ENCODE data around the gene CTR9.

GRCh38 chr11:10750838-10751580 lies at the start of gene CTR9:
- TF ChIP-seq, protein P1, sequence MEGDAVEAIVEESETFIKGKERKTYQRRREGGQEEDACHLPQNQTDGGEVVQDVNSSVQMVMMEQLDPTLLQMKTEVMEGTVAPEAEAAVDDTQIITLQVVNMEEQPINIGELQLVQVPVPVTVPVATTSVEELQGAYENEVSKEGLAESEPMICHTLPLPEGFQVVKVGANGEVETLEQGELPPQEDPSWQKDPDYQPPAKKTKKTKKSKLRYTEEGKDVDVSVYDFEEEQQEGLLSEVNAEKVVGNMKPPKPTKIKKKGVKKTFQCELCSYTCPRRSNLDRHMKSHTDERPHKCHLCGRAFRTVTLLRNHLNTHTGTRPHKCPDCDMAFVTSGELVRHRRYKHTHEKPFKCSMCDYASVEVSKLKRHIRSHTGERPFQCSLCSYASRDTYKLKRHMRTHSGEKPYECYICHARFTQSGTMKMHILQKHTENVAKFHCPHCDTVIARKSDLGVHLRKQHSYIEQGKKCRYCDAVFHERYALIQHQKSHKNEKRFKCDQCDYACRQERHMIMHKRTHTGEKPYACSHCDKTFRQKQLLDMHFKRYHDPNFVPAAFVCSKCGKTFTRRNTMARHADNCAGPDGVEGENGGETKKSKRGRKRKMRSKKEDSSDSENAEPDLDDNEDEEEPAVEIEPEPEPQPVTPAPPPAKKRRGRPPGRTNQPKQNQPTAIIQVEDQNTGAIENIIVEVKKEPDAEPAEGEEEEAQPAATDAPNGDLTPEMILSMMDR (IDR thresholded peaks at IDR 0.05 in 8 of 11, conservative IDR thresholded peaks at IDR 0.05 in 3 of 11), result peak in 6 of 11 experiments; percentile 10 to 42 (median 30)
- peak; percentile 80 to 92 (median 83) for TF ChIP-seq POLR2A (IDR thresholded peaks at IDR 0.05)
